Liver (tissue), 9 donors: ENCODE results near the gene SELENOO. TPM values are rescaled to one million over a fixed set of nuclear protein-coding genes. Genes with fewer than 3 reads are reported as not detected.

ENCODE experiments used
- DNase-seq: peaks from one replicate; pipeline ENCODE4 v3.0.0-alpha.2; 2017; ENCODE audit warnings: low spot score
- H3K27ac ChIP-seq, 2 donors: one replicate each; pipeline ENCODE4 v1.7.0; 2013; ENCODE audit warnings: inconsistent platforms in 2 of 2, low read length in 2 of 2, control low read depth in 1 of 2, low read depth in 1 of 2, mild to moderate bottlenecking in 1 of 2
- H3K27me3 ChIP-seq, 4 donors: one replicate each; pipeline versions ENCODE4 v1.6.1 to v1.7.0; 2013; ENCODE audit warnings: low read length in 3 of 4, inconsistent platforms in 1 of 4, mild to moderate bottlenecking in 1 of 4, moderate library complexity in 1 of 4; ENCODE audit not compliant: control insufficient read depth in 4 of 4, insufficient read depth in 4 of 4
- H3K36me3 ChIP-seq, 4 donors: one replicate each; pipeline versions ENCODE4 v1.6.1 to v1.7.0; 2013; ENCODE audit warnings: low read length in 3 of 4, mild to moderate bottlenecking in 3 of 4, low read depth in 1 of 4, moderate library complexity in 1 of 4; ENCODE audit not compliant: control insufficient read depth in 4 of 4, insufficient read depth in 3 of 4
- H3K4me1 ChIP-seq, 4 donors: one replicate each; pipeline versions ENCODE4 v1.6.1 to v1.7.0; 2013; ENCODE audit warnings: low read length in 3 of 4, mild to moderate bottlenecking in 3 of 4, moderate library complexity in 1 of 4; ENCODE audit not compliant: control insufficient read depth in 4 of 4, insufficient read depth in 4 of 4
- H3K4me3 ChIP-seq, 3 donors: one replicate each; pipeline versions ENCODE4 v1.6.1 to v1.7.0; 2013; ENCODE audit warnings: low read length in 3 of 3, control low read depth in 1 of 3, low read depth in 1 of 3, mild to moderate bottlenecking in 1 of 3
- H3K9ac ChIP-seq, 2 donors: one replicate each; pipeline ENCODE4 v1.7.0; 2013; ENCODE audit warnings: low read length in 2 of 2, mild to moderate bottlenecking in 2 of 2, moderate library complexity in 2 of 2, control low read depth in 1 of 2, low read depth in 1 of 2
- H3K9me3 ChIP-seq, 4 donors: one replicate each; pipeline versions ENCODE4 v1.6.1 to v1.7.0; 2013; ENCODE audit warnings: low read length in 3 of 4; ENCODE audit not compliant: control insufficient read depth in 4 of 4
- EGR1 ChIP-seq, 2 donors: IDR thresholded peaks; 2 replicates each; pipeline ENCODE4 v1.6.1; 2016 to 2018; ENCODE audit warnings: antibody characterized with exemption in 2 of 2, low read depth in 2 of 2
- FOXA1 ChIP-seq: IDR thresholded peaks from 2 replicates; pipeline ENCODE4 v1.6.1; 2016; ENCODE audit warnings: antibody characterized with exemption
- GABPA ChIP-seq, 2 donors: IDR thresholded peaks in 1 of 2; conservative IDR thresholded peaks in 1 of 2; 2 replicates each; pipeline ENCODE4 v1.6.1; 2016; ENCODE audit warnings: antibody characterized with exemption in 2 of 2, mild to moderate bottlenecking in 1 of 2, moderate library complexity in 1 of 2
- HNF4A ChIP-seq, 2 donors: conservative IDR thresholded peaks; 2 replicates each; pipeline ENCODE4 v1.6.1; 2016; ENCODE audit warnings: antibody characterized with exemption in 2 of 2, mild to moderate bottlenecking in 2 of 2
- HNF4G ChIP-seq: IDR thresholded peaks from 2 replicates; pipeline ENCODE4 v1.6.1; 2016; ENCODE audit warnings: antibody characterized with exemption
- JUND ChIP-seq, 2 donors: IDR thresholded peaks; 2 replicates each; pipeline ENCODE4 v1.6.1; 2016; ENCODE audit warnings: antibody characterized with exemption in 2 of 2
- MAX ChIP-seq: IDR thresholded peaks from 2 replicates; pipeline ENCODE4 v1.6.1; 2016; ENCODE audit warnings: antibody characterized with exemption
- RAD21 ChIP-seq, 2 donors: IDR thresholded peaks; 2 replicates each; pipeline ENCODE4 v1.6.1; 2016; ENCODE audit warnings: antibody characterized with exemption in 2 of 2, mild to moderate bottlenecking in 2 of 2
- RXRA ChIP-seq, 2 donors: IDR thresholded peaks; 2 replicates each; pipeline ENCODE4 v1.6.1; 2017 to 2018; ENCODE audit warnings: antibody characterized with exemption in 2 of 2, mild to moderate bottlenecking in 1 of 2
- SP1 ChIP-seq: IDR thresholded peaks from 2 replicates; pipeline ENCODE4 v1.6.1; 2018; ENCODE audit warnings: antibody characterized with exemption, mild to moderate bottlenecking
- TAF1 ChIP-seq: conservative IDR thresholded peaks from 2 replicates; pipeline ENCODE4 v1.6.1; 2016; ENCODE audit warnings: antibody characterized with exemption, mild to moderate bottlenecking
- YY1 ChIP-seq: IDR thresholded peaks from 2 replicates; pipeline ENCODE4 v1.6.1; 2016; ENCODE audit warnings: antibody characterized with exemption, mild to moderate bottlenecking
- ZBTB33 ChIP-seq: IDR thresholded peaks from 2 replicates; pipeline ENCODE4 v1.6.1; 2016; ENCODE audit warnings: antibody characterized with exemption
- WGBS: extraction: QIAGEN DNeasy Blood & Tissue Kit; methylation state at CpG from one replicate; pipeline ENCODE4 v1.1.7; 2013; 5-methylcytosine and 5-hydroxymethylcytosine counted together
- polyA plus RNA-seq, 2 donors: library from polyadenylated mRNA; stranded (reverse) in 1 of 2; unstranded in 1 of 2; fragments of 200-250 nt in 1 of 2; fragments of >200 nt in 1 of 2; fragmentation: Nextera tagmentation in 1 of 2; extraction: Ambion mirVana in 1 of 2; gene quantifications; one replicate each; pipeline versions ENCODE4 v1.2.1 to v1.2.3, GENCODE V29; 2013 to 2015
- total RNA-seq, 2 donors: library from RNA; depleted of rRNA; stranded (reverse); fragments of >200 nt; gene quantifications; one replicate each; pipeline ENCODE4 v1.2.3, GENCODE V29; 2014
- TF ChIP-seq, protein P1 (sequence below): IDR thresholded peaks from 2 replicates; pipeline ENCODE4 v1.6.1; 2016; ENCODE audit warnings: antibody characterized with exemption, mild to moderate bottlenecking
- TF ChIP-seq, protein P2 (sequence below): IDR thresholded peaks from 2 replicates; pipeline ENCODE4 v1.6.1; 2016; ENCODE audit warnings: antibody characterized with exemption
- TF ChIP-seq, protein P3 (sequence below): fragments of 150-350 bp; IDR thresholded peaks from 2 replicates; pipeline ENCODE4 v1.5.1; 2017; ENCODE audit warnings: improper control_type of control experiment, low read depth, low read length; ENCODE audit not compliant: missing input control
- donor health status: healthy.
- donor health status: healthy.
- donor health status: healthy.
- donor health status: healthy.
- donor health status: healthy.

SELENOO gene
- total and polyA plus RNA-seq, 4 donors, result 16.4 to 59.2 (median 42.2) TPM

- H3K9me3 ChIP-seq, result no peaks in the 10 kb centered on the region
- peak in 1 of 2 donors; percentile 2 for TF ChIP-seq RXRA (IDR thresholded peaks at IDR 0.05)
- no peak for TF ChIP-seq EGR1 (IDR thresholded peaks at IDR 0.05; ENCODE audit: low read depth in 2 of 2)
- no peak for TF ChIP-seq HNF4G
- TF ChIP-seq SP1, result no peak
- TF ChIP-seq MAX, result no peak
- WGBS, result 15% methylated on average over 27 of the region's 27 CpGs
- H3K27ac ChIP-seq, result peak overlapping the region; percentile 80 to 95
- peaks cover 3 to 61% (median 45%) of the 10 kb centered on the region in 4 donors for H3K4me1 ChIP-seq
- peak overlapping the region; percentile 78 to 99 (median 87) for H3K4me3 ChIP-seq
- H3K36me3 ChIP-seq, result peaks cover 2 to 11% (median 9%) of the 10 kb centered on the region in 4 donors
- no peak for DNase-seq
- no peaks in the 10 kb centered on the region for H3K27me3 ChIP-seq
- peak overlapping the region; percentile 46 to 89 for H3K9ac ChIP-seq
These were observed 43.0 kb downstream of the SELENOO start for GRCh38 chr22:50243685-50244419.

GRCh38 chr22:50244420-50245213, 43.8 kb downstream of the SELENOO start, which contains the start of gene TUBGCP6:
Gene TUBGCP6 (minus strand): TSS chr22:50245023. CDS start chr22:50244459, 564 bp downstream.
- peak; percentile 72 for TF ChIP-seq YY1
- no peak for TF ChIP-seq HNF4G
- TF ChIP-seq, protein P1, sequence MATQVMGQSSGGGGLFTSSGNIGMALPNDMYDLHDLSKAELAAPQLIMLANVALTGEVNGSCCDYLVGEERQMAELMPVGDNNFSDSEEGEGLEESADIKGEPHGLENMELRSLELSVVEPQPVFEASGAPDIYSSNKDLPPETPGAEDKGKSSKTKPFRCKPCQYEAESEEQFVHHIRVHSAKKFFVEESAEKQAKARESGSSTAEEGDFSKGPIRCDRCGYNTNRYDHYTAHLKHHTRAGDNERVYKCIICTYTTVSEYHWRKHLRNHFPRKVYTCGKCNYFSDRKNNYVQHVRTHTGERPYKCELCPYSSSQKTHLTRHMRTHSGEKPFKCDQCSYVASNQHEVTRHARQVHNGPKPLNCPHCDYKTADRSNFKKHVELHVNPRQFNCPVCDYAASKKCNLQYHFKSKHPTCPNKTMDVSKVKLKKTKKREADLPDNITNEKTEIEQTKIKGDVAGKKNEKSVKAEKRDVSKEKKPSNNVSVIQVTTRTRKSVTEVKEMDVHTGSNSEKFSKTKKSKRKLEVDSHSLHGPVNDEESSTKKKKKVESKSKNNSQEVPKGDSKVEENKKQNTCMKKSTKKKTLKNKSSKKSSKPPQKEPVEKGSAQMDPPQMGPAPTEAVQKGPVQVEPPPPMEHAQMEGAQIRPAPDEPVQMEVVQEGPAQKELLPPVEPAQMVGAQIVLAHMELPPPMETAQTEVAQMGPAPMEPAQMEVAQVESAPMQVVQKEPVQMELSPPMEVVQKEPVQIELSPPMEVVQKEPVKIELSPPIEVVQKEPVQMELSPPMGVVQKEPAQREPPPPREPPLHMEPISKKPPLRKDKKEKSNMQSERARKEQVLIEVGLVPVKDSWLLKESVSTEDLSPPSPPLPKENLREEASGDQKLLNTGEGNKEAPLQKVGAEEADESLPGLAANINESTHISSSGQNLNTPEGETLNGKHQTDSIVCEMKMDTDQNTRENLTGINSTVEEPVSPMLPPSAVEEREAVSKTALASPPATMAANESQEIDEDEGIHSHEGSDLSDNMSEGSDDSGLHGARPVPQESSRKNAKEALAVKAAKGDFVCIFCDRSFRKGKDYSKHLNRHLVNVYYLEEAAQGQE, result peak; percentile 8
- TF ChIP-seq SP1, result peak; percentile 58
- TF ChIP-seq RAD21 (IDR thresholded peaks at IDR 0.05), result peak in 1 of 2 donors; percentile 27
- no peak for TF ChIP-seq JUND (IDR thresholded peaks at IDR 0.05)
- TF ChIP-seq TAF1, result no peak
- TF ChIP-seq FOXA1, result no peak
- TF ChIP-seq, protein P2, sequence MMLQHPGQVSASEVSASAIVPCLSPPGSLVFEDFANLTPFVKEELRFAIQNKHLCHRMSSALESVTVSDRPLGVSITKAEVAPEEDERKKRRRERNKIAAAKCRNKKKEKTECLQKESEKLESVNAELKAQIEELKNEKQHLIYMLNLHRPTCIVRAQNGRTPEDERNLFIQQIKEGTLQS, result no peak
- TF ChIP-seq GABPA (IDR thresholded peaks at IDR 0.05 in 1 of 2, conservative IDR thresholded peaks at IDR 0.05 in 1 of 2), result peak; percentile 95 to 99
- TF ChIP-seq, protein P3, sequence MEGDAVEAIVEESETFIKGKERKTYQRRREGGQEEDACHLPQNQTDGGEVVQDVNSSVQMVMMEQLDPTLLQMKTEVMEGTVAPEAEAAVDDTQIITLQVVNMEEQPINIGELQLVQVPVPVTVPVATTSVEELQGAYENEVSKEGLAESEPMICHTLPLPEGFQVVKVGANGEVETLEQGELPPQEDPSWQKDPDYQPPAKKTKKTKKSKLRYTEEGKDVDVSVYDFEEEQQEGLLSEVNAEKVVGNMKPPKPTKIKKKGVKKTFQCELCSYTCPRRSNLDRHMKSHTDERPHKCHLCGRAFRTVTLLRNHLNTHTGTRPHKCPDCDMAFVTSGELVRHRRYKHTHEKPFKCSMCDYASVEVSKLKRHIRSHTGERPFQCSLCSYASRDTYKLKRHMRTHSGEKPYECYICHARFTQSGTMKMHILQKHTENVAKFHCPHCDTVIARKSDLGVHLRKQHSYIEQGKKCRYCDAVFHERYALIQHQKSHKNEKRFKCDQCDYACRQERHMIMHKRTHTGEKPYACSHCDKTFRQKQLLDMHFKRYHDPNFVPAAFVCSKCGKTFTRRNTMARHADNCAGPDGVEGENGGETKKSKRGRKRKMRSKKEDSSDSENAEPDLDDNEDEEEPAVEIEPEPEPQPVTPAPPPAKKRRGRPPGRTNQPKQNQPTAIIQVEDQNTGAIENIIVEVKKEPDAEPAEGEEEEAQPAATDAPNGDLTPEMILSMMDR, result peak; percentile 23
- TF ChIP-seq ZBTB33, result no peak
- peak in 1 of 2 donors; percentile 37 for TF ChIP-seq HNF4A (conservative IDR thresholded peaks at IDR 0.05)

More at GRCh38 chr22:50244420-50245213, 43.8 kb downstream of the SELENOO start, which contains the start of gene TUBGCP6:
- H3K4me1 ChIP-seq, result peaks cover 3 to 66% (median 50%) of the 10 kb centered on the region in 4 donors
- H3K9ac ChIP-seq, result peak within 1 kb of the TSS; percentile 46 to 89
- no peaks in the 10 kb centered on the region for H3K9me3 ChIP-seq
- peak; percentile 94 for DNase-seq
- no peaks in the 10 kb centered on the region for H3K27me3 ChIP-seq
- peaks cover 2 to 10% (median 7%) of the 10 kb centered on the region in 4 donors for H3K36me3 ChIP-seq
- peak within 1 kb of the TSS; percentile 80 to 95 for H3K27ac ChIP-seq
- H3K4me3 ChIP-seq, result peak within 1 kb of the TSS; percentile 78 to 99 (median 87)
- under 1% methylated on average over 76 of the region's 76 CpGs for WGBS
